Measurements from ENCODE around the gene ATP13A3.

GRCh38 chr3:194517333-194517732 is 30.5 kb upstream of the ATP13A3 start:
- TF ChIP-seq POLR2A (IDR thresholded peaks at IDR 0.05; ENCODE audit: low read length) (no peak), GATA1 (IDR thresholded peaks at IDR 0.05; ENCODE audit: low read depth, low read length) (no peak)
